HG03095 (cell line): ENCODE data around the gene OR4D9.
"Not testable (repeated sequence)": the region's sequence is repeated elsewhere in the genome, so short reads cannot be mapped to it uniquely, and the experiment has no call there.

Source experiments
- ATAC-seq: cut with Tn5 transposase; IDR thresholded peaks from one replicate; pipeline ENCODE4 v1.9.1; 2021; ENCODE audit warnings: moderate library complexity; ENCODE audit not compliant: unreplicated experiment

Gene OR4D9

DNA sequence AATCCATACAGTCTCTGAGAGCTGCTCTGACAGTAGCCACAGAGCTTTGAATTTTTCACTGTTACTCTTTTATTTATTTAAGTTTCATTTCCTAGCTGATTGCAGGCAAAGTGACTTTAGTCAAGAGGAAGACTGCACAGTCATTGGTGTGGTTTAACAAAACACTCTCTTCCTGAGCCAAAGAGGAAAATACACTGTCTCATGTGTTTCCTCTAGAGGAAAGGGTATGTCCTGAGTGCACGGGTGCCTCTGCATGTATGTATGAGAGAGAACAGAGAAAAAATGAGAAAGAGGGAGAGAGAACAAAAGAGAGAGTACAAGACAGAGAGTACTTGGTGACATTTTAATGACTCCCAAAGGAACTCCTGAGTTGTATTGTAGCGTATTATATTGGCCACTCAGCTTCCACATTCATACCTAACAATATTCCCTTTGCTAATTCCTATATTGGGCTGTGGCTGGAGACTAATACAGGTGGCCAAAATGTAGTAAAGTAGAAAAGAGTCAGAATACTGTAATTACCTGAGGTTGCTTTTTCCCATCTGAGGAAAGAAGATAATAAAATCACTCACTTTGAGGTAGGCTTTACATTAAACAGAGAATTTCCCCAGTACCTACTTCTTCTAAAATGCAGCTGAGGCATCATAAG, at the start of gene OR4D9:
OR4D9 (plus strand) TSS at position 599 of the 649 bp plus-strand sequence. CDS start 3,374 bp downstream, outside the sequence.
- no peak for ATAC-seq

- ATAC-seq, result no peak
These were observed 48.1 kb upstream of the OR4D9 start for GRCh38 chr11:59463190-59463641.

GRCh38 chr11:59473015-59473414, 38.3 kb upstream of the OR4D9 start, which contains the start of gene OR4D10:
Gene OR4D10, plus strand, starts transcription at chr11:59473315. Its CDS starts 4,115 bp downstream, at chr11:59477430.
- ATAC-seq, result no peak

DNA sequence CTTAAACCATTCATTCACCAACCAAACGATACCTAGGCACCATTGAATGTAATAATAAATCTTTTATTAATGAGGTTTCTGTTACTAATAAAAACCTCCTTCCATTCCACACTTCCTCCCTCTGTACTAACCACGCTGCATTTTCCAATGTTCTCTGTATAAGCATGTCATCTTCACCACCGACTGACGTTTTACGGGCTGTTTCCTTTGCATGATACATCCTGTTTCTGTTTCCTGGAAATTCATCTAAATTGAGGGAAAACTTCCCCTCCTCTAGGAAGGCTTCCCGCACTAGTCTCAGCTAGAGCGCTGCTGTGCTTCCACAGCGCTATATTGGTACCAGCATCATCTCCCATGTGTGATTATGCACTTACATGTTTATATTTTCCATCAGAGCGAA, 36.2 kb upstream of the OR4D9 start:
- no peak for ATAC-seq

- ATAC-seq, result no peak
These were observed 31.4 kb upstream of the OR4D9 start for GRCh38 chr11:59479906-59480305.

- ATAC-seq, result no peak
These were observed 31.0 kb upstream of the OR4D9 start for GRCh38 chr11:59480359-59480758.

- ATAC-seq, result no peak
These were observed 9.4 kb upstream of the OR4D9 start for GRCh38 chr11:59501931-59502330.

- no peak for ATAC-seq
These were observed 8.1 kb upstream of the OR4D9 start, which contains the start of gene OR4D11 for GRCh38 chr11:59503276-59503675. Gene OR4D11, plus strand, starts transcription at chr11:59503576. Its CDS starts 0 bp downstream, at chr11:59503576.

DNA sequence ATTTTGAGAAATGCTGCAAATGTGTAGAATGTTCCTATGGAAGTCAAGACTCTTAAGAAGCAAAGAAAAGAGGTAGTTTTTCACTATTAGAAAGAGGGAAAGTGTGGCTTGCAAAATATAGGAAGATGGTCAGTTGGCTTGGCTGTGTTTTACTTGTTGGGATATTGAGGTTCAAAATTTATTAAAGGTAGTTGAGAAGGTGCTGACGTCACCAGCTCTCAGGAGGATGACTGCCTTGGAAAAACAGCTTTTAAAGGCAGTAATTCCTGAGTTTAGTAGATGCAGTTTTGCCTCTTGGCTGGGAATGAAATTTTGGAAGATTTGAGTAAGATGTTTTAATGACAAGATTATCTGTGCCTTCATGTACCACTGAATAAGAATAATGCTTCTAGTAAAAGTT, 336 bp downstream of the OR4D9 start:
- no peak for ATAC-seq

GRCh38 chr11:59520139-59520538, 8.8 kb downstream of the OR4D9 start:
- ATAC-seq, result not testable (repeated sequence)

- no peak for ATAC-seq
These were observed 9.4 kb downstream of the OR4D9 start for GRCh38 chr11:59520741-59521140.

DNA sequence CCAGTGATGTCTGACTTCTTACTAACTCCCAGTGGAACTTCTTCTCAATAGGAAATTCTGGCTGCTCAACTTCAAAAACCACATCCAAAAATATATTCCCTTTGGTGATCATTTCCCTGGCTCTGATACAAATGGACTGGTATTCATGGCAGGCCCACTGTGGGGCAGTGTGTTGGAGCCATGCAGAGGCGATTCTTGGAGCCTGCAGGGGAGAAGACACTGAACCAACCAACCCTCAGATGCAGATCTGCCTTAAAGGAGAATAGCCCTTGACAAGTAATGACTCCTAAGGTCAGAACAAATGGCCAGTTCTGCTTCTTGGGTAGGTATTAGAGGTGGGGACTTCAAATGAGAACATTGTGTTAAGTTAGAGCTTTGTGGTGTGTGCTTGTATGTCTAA, 12.2 kb downstream of the OR4D9 start:
- ATAC-seq, result no peak

DNA sequence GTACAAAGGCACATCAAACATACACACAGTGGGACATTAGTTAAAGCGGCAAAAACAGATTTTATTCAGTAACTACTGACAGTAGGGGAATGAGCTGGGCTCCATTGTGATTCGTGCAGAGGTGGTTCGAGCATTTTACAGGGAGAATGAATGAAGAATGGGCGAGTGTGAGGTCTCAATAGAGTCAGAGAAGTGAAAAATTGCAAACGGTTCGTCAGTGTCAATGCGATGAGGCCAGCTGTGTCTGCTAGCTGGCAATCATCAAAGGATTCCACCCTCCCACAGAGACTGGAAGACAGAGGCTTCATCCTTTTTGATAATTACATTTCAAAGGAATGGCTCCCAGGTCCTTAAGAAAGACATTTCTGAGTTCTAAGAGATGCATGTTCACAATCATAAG, 17.4 kb downstream of the OR4D9 start:
- no peak for ATAC-seq

DNA sequence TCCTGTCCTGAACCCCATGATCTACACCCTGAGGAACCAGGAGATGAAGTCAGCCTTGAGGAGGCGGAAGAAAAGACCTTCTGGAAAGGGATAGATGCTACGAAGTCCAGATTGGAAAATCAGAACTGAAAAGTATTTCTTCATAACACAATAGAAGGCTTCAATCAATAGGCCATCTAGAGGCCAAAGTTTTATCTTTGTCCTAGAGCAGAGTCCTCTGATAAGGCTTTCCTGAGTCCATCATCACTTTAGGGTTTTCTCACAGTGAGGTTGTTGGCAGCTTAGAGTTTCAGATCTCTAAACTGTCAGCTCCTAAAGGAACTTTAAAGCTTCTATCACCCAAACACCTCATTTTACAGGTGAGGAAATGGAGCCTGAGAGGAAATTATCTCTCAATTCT, 21.3 kb downstream of the OR4D9 start:
- no peak for ATAC-seq

DNA sequence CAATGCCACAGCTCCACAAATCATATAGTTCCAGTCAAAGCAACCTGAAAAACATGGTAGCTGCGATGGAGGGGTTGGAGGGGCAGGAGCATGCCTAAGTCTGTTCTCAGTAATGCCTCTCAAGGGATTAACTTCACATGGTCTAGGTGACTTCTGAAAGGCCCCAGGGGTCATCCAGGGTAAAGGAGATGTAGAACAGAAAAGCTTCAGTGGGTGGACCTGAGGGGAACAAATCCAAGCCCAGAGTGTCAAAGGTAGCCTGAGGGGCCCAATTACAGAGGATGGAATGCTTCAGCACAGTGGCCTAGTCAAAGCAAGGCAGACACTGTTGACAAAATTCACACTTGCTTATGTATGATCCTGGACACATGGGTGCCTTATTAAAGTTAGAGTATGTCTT, 23.3 kb downstream of the OR4D9 start:
- no peak for ATAC-seq

GRCh38 chr11:59542142-59542810, 30.9 kb downstream of the OR4D9 start:
- no peak for ATAC-seq

- ATAC-seq, result not testable (repeated sequence)
These were observed 32.4 kb downstream of the OR4D9 start for GRCh38 chr11:59543713-59544112.

DNA sequence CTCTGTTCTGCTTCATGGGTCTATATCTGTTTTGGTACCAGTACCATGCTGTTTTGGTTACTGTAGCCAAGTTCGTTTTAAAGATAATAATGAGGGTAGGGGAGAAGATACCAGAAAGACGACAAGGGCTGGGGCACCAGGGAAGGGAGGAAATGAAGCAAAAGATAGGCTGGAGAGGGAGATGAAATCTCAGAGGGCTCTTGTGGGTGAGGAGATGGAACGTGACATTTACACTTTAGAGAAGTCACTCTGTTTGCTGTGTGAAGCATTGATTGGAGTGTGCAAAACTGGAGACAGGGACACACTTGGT, 33.5 kb downstream of the OR4D9 start:
- ATAC-seq, result no peak

DNA sequence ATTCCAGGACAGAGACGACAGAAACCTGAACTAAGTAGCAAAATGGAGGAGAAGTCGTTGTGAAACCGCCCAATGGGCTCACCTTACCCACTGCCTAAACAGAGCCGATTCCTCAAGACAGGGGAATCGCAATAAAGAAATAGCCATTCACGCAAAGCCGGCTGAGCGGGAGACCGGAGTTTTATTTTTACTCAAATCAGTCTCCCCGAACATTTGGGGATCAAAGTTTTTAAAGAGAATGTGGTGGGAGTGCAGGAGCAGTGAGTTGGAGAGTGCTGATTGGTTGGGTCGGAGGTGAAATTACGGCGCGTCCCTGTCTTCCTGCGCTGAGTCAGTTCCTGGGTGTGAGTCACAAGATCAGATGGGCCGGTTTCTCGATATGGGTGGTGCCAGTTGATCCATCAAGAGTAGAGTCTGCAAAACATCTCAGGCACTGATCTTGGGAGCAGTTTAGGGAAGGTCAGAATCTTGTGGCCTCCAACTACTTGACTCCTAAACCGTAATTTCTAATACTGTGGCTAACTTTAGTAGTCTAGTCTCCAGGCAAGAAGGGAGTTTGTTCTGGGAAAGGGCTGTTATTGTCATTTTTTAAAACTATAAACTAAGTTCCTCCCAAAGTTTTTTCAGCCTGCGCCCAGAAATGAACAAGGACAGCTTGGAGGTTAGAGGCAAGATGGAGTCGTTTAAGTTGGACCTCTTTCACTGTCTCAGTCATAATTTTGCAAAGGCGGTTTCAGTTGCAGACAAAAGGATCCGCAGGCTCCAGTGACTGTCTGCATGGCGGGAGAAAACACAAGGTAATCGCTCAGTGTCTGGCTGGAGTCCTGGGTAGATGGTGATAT, 34.1 kb downstream of the OR4D9 start:
- ATAC-seq, result no peak

DNA sequence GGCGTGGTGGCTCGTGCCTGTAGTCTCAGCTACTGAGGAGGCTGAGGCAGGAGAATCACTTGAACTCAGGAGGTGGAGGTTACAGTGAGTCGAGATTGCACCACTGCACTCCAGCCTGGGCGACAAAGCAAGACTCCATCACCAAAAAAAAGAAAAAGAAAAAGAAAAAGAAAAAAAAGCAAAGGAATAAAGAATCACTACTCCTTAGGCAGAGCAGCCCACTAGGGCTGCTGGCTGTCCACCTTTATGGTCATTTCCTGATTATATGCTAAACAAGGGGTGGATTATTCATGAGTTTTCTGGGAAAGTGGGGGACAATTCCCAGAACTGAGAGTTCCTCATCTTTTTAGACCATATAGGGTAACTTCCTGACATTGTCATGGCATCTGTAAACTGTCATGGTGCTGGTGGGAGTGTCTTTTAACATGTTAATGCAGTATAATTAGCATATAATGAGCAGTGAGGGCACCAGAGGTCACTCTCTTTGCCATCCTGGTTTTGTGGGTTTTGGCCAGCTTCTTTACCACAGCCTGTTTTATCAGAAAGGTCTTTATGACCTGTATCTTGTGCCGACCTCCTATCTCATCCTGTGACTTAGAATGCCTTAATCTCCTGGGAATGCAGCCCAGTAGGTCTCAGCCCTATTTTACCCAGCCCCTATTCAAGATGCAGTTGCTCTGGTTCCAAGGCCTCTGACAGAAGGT, 36.4 kb downstream of the OR4D9 start:
- not testable (repeated sequence) for ATAC-seq

DNA sequence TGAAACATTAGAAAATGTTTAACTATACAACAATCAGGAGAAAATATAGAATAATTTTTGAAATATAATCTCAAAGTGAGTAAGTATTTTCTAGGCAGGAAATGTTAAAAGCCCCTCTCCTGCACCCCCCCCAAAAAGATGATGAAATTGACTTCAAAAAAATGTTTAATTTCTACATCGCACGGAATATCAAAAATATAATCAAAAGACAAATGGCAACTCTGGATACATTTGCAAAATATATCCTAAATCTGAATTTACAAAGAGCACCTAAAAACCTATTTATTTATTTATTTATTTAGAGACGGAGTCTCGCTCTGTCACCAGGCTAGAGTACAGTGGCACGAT, 36.9 kb downstream of the OR4D9 start:
- ATAC-seq, result no peak
